ENCODE measurements around the gene PARP4. TPM values are rescaled to one million over a fixed set of nuclear protein-coding genes. Genes with fewer than 3 reads are reported as not detected.

Gene PARP4
- total RNA-seq, 2 donors from 2014 or later, result 27.2 to 35.8 TPM

- no peak for DNase-seq (ENCODE audit: low spot score)
- no peaks in the 10 kb centered on the region for H3K36me3 ChIP-seq
- no peaks in the 10 kb centered on the region for H3K9me3 ChIP-seq
- H3K27ac ChIP-seq, result no peak overlapping the region
- TF ChIP-seq POLR2A (IDR thresholded peaks at IDR 0.05), result no peak
- TF ChIP-seq POLR2AphosphoS5 (IDR thresholded peaks at IDR 0.05), result no peak
- no peak for TF ChIP-seq CTCF (IDR thresholded peaks at IDR 0.05)
- no peaks in the 10 kb centered on the region for H3K27me3 ChIP-seq (replicated peaks; ENCODE audit: insufficient read depth)
- H3K4me1 ChIP-seq (replicated peaks), result no peaks in the 10 kb centered on the region
- 46% methylated on average over 11 of the region's 11 CpGs for WGBS
- no peak overlapping the region for H3K4me3 ChIP-seq
- intact Hi-C loops (cut with DNase I), result no loop called here
Observed at GRCh38 chr13:24541127-24541475, 28.5 kb upstream of the PARP4 start.

DNA sequence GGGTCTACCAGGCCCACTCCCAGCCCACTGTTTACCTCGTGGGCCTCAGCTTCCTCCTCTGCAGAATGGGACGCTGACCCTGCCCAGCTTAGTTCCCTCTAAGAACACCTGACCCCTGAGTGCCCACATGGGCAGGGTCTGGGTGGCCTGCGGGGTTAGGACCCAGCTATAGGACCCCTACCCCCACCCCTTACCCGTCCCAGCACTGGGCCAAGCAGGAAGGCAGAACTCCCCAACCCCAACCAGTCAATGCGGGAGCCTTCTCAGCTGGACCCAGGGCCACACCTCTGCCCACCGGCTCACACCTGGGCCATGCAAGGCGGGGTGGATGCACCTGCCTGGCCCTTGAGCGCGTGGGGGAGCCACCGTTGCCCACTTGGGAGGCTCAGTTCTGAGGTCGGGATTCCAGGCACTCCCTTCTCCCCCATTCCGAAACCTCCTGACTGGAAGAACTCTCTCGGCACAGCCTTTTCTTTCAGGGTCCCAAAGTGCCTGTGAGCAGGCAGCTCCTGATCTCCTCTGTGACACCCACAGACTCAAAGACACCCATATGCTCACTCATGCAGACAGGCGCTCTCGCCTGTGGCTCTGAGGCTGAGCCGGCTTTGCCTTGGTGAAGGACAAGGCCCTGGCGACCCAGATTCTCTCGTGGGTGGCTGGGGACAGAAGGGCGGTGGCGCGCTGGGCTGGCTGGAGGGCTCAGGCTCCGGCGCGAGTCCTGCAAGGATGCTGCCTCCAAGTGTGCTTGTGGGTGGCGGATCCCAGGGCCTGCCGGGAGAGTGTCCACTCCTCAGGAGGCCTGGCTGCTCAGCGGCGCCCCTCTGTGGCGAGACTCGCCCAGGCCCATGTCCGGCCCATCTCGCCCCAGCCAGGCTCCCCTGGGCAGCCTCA, 27.9 kb upstream of the PARP4 start:
- no peaks in the 10 kb centered on the region for H3K27me3 ChIP-seq (replicated peaks; ENCODE audit: insufficient read depth)
- no peak overlapping the region for H3K4me3 ChIP-seq
- H3K27ac ChIP-seq, result no peak overlapping the region
- DNase-seq (ENCODE audit: low spot score), result no peak
- no peaks in the 10 kb centered on the region for H3K9me3 ChIP-seq
- no peaks in the 10 kb centered on the region for H3K36me3 ChIP-seq
- H3K4me1 ChIP-seq (replicated peaks), result no peaks in the 10 kb centered on the region
- intact Hi-C loops (cut with DNase I), result no loop called here
- 87% methylated on average over 25 of the region's 32 CpGs for WGBS
- TF ChIP-seq POLR2AphosphoS5 (IDR thresholded peaks at IDR 0.05) (no peak), POLR2A (IDR thresholded peaks at IDR 0.05) (no peak), CTCF (IDR thresholded peaks at IDR 0.05) (no peak)

- 94% methylated on average over 10 of the region's 11 CpGs for WGBS
- H3K27me3 ChIP-seq (replicated peaks; ENCODE audit: insufficient read depth), result no peaks in the 10 kb centered on the region
- DNase-seq (ENCODE audit: low spot score), result no peak
- no peaks in the 10 kb centered on the region for H3K9me3 ChIP-seq
- intact Hi-C loops (cut with DNase I), result no loop called here
- H3K4me1 ChIP-seq (replicated peaks), result no peaks in the 10 kb centered on the region
- no peak overlapping the region for H3K4me3 ChIP-seq
- H3K27ac ChIP-seq, result no peak overlapping the region
- H3K36me3 ChIP-seq, result no peaks in the 10 kb centered on the region
- no peak for TF ChIP-seq CTCF (IDR thresholded peaks at IDR 0.05)
Observed at GRCh38 chr13:24539500-24540165, 27.1 kb upstream of the PARP4 start.

- Histone ChIP-seq H3K4me3 (no peak overlapping the region), H3K27me3 (replicated peaks; ENCODE audit: insufficient read depth) (no peaks in the 10 kb centered on the region), H3K9me3 (no peaks in the 10 kb centered on the region), H3K36me3 (no peaks in the 10 kb centered on the region), H3K4me1 (replicated peaks) (no peaks in the 10 kb centered on the region), H3K27ac (no peak overlapping the region)
- 95% methylated on average over 1 of the region's 1 CpG for WGBS
- no peak for DNase-seq (ENCODE audit: low spot score)
- TF ChIP-seq POLR2A (IDR thresholded peaks at IDR 0.05), result no peak
- no peak for TF ChIP-seq CTCF (IDR thresholded peaks at IDR 0.05)
- TF ChIP-seq POLR2AphosphoS5 (IDR thresholded peaks at IDR 0.05), result no peak
- intact Hi-C loops (cut with DNase I), result no loop called here
Observed at GRCh38 chr13:24529478-24529877, 16.9 kb upstream of the PARP4 start.
